Spleen (tissue), 7 donors: Measurements from ENCODE around the gene GPBP1.

ENCODE experiments used
- CTCF ChIP-seq, 11 experiments: fragments of 200-600 bp in 7 of 11; fragments of 450-650 bp in 4 of 11; sonication (generic) in 4 of 11; IDR thresholded peaks in 8 of 11; conservative IDR thresholded peaks in 3 of 11; 1 replicate in 7 of 11; 2 replicates in 4 of 11; pipeline versions ENCODE4 v1.4.0 to v1.8.0; 2016 to 2021; ENCODE audit warnings: antibody characterized with exemption in 11 of 11, inconsistent platforms in 4 of 11, mild to moderate bottlenecking in 1 of 11
- POLR2A ChIP-seq, 3 donors: fragments of 450-650 bp; IDR thresholded peaks; one replicate each; pipeline ENCODE4 v1.5.1; 2017; ENCODE audit warnings: antibody characterized with exemption in 3 of 3, mild to moderate bottlenecking in 1 of 3
- POLR2AphosphoS5 ChIP-seq, 3 donors: sonication (generic); formaldehyde crosslinking; IDR thresholded peaks; one replicate each; pipeline ENCODE4 v1.5.1; 2017; ENCODE audit warnings: antibody characterized with exemption in 3 of 3
- donor health status: DM: no; HTN: no; CAD: no; lungs with moderate emphysema.
- donor health status: DM: no; HTN: no; CAD: no.
- donor health status: DM: no; HTN: no; CAD: no.

- TF ChIP-seq POLR2AphosphoS5 (IDR thresholded peaks at IDR 0.05) (no peak), CTCF (IDR thresholded peaks at IDR 0.05 in 8 of 11, conservative IDR thresholded peaks at IDR 0.05 in 3 of 11) (no peak), POLR2A (IDR thresholded peaks at IDR 0.05) (no peak)
Measured at GRCh38 chr5:57244331-57244730, 70.5 kb downstream of the GPBP1 start.
